Measurements from ENCODE around the gene NFATC1. TPM values are rescaled to one million over a fixed set of nuclear protein-coding genes. Genes with fewer than 3 reads are reported as not detected.

The NFATC1 gene
- total and polyA plus RNA-seq, 2 donors, result 5.4 to 23.8 TPM

DNA sequence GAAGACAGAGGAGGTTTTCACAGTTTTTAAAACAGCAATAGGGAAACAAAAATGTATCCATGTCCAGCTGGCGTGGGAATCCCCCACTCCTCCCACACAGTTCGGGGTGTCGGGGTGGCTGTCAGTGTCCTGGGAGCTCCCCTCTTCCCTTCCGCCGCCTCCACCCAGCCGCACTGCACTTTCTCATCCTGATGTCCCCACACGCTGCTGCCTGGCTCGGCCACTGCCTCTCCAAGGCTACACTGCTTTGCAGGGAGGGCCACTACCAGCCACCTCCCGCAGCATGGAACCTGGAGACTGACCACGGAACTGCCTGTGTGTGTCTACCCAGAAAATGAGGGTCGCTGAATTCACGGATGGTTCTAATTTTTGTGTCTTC lies 145.2 kb downstream of the NFATC1 start:
- H3K4me1 ChIP-seq (ENCODE audit: control insufficient read depth in 2 of 2, insufficient read depth in 2 of 2, low read length in 2 of 2), result no peaks in the 10 kb centered on the region
- no peaks in the 10 kb centered on the region for H3K27me3 ChIP-seq (ENCODE audit: control insufficient read depth in 2 of 2, insufficient read depth in 1 of 2, low read length in 1 of 2)
- no peak overlapping the region for H3K27ac ChIP-seq (ENCODE audit: low read depth in 1 of 2, low read length in 1 of 2)
- no peaks in the 10 kb centered on the region for H3K9me3 ChIP-seq (ENCODE audit: control insufficient read depth in 2 of 2, insufficient read depth in 1 of 2, low read length in 1 of 2)
- H3K4me3 ChIP-seq (ENCODE audit: low read length in 2 of 2), result no peak overlapping the region
- 94% methylated on average over 12 of the region's 12 CpGs for WGBS
- DNase-seq (ENCODE audit: low read depth in 6 of 9, low spot score in 9 of 9), result no peak
- H3K36me3 ChIP-seq (ENCODE audit: control insufficient read depth in 2 of 2, insufficient read depth in 2 of 2, low read length in 1 of 2), result no peaks in the 10 kb centered on the region

GRCh38 chr18:79542213-79542612 lies 146.5 kb downstream of the NFATC1 start:
- no peaks in the 10 kb centered on the region for H3K9me3 ChIP-seq (ENCODE audit: control insufficient read depth in 2 of 2, insufficient read depth in 1 of 2, low read length in 1 of 2)
- no peaks in the 10 kb centered on the region for H3K36me3 ChIP-seq (ENCODE audit: control insufficient read depth in 2 of 2, insufficient read depth in 2 of 2, low read length in 1 of 2)
- H3K4me3 ChIP-seq (ENCODE audit: low read length in 2 of 2), result no peak overlapping the region
- H3K27ac ChIP-seq (ENCODE audit: low read depth in 1 of 2, low read length in 1 of 2), result no peak overlapping the region
- DNase-seq (ENCODE audit: low read depth in 6 of 9, low spot score in 9 of 9), result no peak
- H3K27me3 ChIP-seq (ENCODE audit: control insufficient read depth in 2 of 2, insufficient read depth in 1 of 2, low read length in 1 of 2), result no peaks in the 10 kb centered on the region
- 97% methylated on average over 2 of the region's 2 CpGs for WGBS
- no peaks in the 10 kb centered on the region for H3K4me1 ChIP-seq (ENCODE audit: control insufficient read depth in 2 of 2, insufficient read depth in 2 of 2, low read length in 2 of 2)

DNA sequence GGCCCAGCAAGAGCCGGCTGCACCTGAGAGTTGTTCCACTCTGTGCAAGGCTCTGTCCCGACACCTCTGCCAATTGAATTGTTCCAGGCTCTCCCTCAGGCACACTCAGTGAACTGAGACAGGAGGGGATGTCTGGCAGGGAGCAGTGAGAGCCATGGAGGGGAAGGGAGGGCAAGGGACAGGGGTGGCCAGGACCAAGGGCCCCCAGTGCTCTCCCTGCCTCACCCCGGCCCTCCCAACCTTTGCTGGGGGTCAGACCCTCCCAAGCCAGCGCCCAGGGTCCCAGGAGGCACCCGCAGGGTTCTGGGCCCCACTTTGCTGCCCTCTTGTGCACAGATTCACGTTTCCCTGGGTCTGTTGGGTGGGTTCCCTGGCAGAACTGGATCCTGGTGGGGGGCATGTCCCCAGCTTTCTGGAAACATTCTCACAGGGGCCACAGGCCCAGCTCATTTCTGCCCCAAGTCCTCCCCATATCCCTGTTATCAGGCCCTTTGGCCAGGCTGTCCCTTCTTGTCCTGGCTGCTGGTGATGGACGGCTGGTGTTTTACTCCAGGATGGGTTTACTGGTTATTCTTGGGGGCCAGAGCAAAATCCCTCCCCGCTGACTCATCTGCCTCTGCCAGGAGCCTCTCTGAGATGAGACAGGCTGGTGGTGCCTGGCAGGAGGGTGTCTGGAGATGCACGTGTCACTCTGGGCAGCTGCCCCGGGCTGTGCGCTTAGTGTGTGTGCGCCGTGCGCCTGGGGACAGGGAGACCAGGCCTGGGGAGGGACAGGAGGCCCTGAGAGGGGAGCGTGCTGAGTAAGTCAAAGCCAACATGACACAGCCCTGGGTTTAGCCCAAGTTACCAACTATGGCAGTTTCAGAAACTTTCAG lies 147.4 kb downstream of the NFATC1 start:
- Histone ChIP-seq H3K9me3 (ENCODE audit: control insufficient read depth in 2 of 2, insufficient read depth in 1 of 2, low read length in 1 of 2) (peaks cover 0 to 3% of the 10 kb centered on the region in 2 donors), H3K27me3 (ENCODE audit: control insufficient read depth in 2 of 2, insufficient read depth in 1 of 2, low read length in 1 of 2) (no peaks in the 10 kb centered on the region), H3K4me3 (ENCODE audit: low read length in 2 of 2) (no peak overlapping the region), H3K27ac (ENCODE audit: low read depth in 1 of 2, low read length in 1 of 2) (no peak overlapping the region), H3K4me1 (ENCODE audit: control insufficient read depth in 2 of 2, insufficient read depth in 2 of 2, low read length in 2 of 2) (no peaks in the 10 kb centered on the region), H3K36me3 (ENCODE audit: control insufficient read depth in 2 of 2, insufficient read depth in 2 of 2, low read length in 1 of 2) (no peaks in the 10 kb centered on the region)
- 90% methylated on average over 15 of the region's 15 CpGs for WGBS
- DNase-seq (ENCODE audit: low read depth in 6 of 9, low spot score in 9 of 9), result no peak

DNA sequence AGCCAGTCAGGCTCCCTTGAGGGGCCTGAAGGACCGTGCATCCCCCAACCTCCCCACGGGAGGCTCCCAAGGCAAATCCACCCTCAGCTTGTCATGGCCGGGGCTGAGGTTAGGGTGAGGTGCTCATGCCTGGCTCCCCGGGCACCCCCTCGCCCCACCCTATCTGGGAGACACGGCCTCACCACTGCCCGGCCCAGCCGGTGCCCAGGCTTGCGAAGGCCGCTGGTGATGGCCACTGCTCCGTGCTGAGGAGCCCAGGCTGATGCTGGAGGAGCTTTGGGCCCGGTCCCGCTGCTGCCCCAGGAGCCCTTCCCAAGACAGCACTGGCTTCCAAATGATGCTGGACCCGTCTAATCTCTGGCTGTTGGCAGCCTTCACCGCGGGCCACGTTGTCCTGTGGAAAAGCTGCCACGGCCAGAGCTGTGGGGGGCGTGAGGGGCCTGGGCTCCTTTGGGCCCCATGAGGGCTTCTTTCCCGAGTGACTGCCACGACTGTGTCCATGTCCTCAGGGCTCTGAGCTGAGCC lies 148.2 kb downstream of the NFATC1 start:
- Histone ChIP-seq H3K27me3 (ENCODE audit: control insufficient read depth in 2 of 2, insufficient read depth in 1 of 2, low read length in 1 of 2) (no peaks in the 10 kb centered on the region), H3K9me3 (ENCODE audit: control insufficient read depth in 2 of 2, insufficient read depth in 1 of 2, low read length in 1 of 2) (peaks cover 1 to 10% of the 10 kb centered on the region in 2 donors), H3K27ac (ENCODE audit: low read depth in 1 of 2, low read length in 1 of 2) (no peak overlapping the region), H3K4me1 (ENCODE audit: control insufficient read depth in 2 of 2, insufficient read depth in 2 of 2, low read length in 2 of 2) (no peaks in the 10 kb centered on the region), H3K4me3 (ENCODE audit: low read length in 2 of 2) (no peak overlapping the region), H3K36me3 (ENCODE audit: control insufficient read depth in 2 of 2, insufficient read depth in 2 of 2, low read length in 1 of 2) (no peaks in the 10 kb centered on the region)
- 96% methylated on average over 21 of the region's 21 CpGs for WGBS
- DNase-seq (ENCODE audit: low read depth in 6 of 9, low spot score in 9 of 9), result no peak

DNA sequence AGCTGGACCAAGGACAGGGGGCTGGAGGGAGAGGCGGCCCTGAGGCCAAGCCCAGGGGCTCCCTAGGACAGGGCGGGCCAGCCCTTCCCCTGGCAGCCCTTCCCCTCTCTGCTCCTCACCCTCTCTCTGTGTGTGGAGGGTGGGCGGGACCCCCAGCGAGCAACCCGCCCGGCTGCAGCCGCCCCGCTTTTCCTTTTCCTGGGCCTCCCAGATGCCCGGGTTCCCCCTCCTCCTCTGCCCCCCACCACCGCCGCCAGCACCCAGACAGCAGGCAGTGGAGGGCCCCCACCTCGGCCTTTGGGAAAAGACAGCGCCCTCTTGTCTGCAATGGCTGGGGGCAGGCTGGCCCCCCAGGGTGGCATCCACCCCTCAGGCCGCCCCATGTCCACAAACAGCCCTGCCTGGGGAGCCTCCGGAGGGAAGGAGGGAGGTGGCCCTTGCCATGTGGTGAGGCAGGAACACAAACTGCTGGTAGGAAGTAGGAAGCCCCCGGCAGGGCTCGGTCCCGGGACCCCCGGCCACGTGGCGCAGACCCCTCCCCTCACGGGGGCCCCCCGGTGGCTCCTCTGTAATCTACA lies 148.7 kb downstream of the NFATC1 start:
- Histone ChIP-seq H3K36me3 (ENCODE audit: control insufficient read depth in 2 of 2, insufficient read depth in 2 of 2, low read length in 1 of 2) (no peaks in the 10 kb centered on the region), H3K27ac (ENCODE audit: low read depth in 1 of 2, low read length in 1 of 2) (no peak overlapping the region), H3K9me3 (ENCODE audit: control insufficient read depth in 2 of 2, insufficient read depth in 1 of 2, low read length in 1 of 2) (peaks cover 1 to 10% of the 10 kb centered on the region in 2 donors), H3K4me3 (ENCODE audit: low read length in 2 of 2) (no peak overlapping the region), H3K4me1 (ENCODE audit: control insufficient read depth in 2 of 2, insufficient read depth in 2 of 2, low read length in 2 of 2) (no peaks in the 10 kb centered on the region), H3K27me3 (ENCODE audit: control insufficient read depth in 2 of 2, insufficient read depth in 1 of 2, low read length in 1 of 2) (no peaks in the 10 kb centered on the region)
- no peak for DNase-seq (ENCODE audit: low read depth in 6 of 9, low spot score in 9 of 9)
- WGBS, result 54% methylated on average over 23 of the region's 23 CpGs

DNA sequence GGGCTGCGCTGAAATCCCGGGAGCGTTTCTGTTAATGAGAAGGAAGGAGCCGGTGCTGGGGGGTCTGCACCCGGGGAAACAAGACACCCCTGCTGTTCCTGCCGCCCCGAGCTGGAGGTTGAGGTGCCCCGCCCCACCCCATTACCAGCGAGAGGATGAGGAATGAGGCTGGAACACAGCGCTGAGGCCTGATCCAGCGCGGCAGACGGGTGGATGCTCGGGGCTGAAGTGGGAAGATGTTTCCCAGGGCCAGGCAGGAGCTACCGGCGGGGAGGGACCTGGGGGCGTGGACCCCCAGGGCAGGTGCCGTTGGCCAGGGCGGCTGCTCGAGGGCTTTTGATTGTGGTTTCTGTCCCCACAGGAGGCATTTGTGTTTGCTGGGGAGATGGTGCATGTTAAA lies 149.5 kb downstream of the NFATC1 start:
- 91% methylated on average over 20 of the region's 20 CpGs for WGBS
- H3K4me3 ChIP-seq (ENCODE audit: low read length in 2 of 2), result no peak overlapping the region
- no peak overlapping the region for H3K27ac ChIP-seq (ENCODE audit: low read depth in 1 of 2, low read length in 1 of 2)
- no peak for DNase-seq (ENCODE audit: low read depth in 6 of 9, low spot score in 9 of 9)
- peaks cover 1 to 13% of the 10 kb centered on the region in 2 donors for H3K9me3 ChIP-seq (ENCODE audit: control insufficient read depth in 2 of 2, insufficient read depth in 1 of 2, low read length in 1 of 2)
- no peaks in the 10 kb centered on the region for H3K27me3 ChIP-seq (ENCODE audit: control insufficient read depth in 2 of 2, insufficient read depth in 1 of 2, low read length in 1 of 2)
- no peaks in the 10 kb centered on the region for H3K4me1 ChIP-seq (ENCODE audit: control insufficient read depth in 2 of 2, insufficient read depth in 2 of 2, low read length in 2 of 2)
- no peaks in the 10 kb centered on the region for H3K36me3 ChIP-seq (ENCODE audit: control insufficient read depth in 2 of 2, insufficient read depth in 2 of 2, low read length in 1 of 2)

DNA sequence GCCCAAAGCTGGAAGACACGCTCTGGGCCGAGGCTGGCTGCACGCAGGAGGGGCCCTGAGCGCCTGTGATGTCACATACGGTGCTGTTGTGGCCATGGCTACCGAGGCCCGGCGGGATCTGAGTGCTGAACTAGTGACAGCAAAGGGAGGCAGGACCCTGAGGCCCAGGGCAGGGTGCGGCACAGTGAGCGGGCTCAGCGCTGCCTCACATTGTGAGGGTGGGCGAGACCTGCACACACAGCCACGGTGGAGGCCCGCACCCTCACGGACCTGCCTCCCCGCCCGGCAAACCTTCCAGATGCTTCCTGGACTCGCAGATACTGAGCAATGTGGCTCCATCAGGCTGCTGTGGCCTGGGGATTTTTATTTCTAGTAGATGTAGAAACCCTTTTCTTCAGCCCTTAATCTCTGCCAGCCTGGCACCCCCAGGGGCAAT lies 150.0 kb downstream of the NFATC1 start:
- Histone ChIP-seq H3K27me3 (ENCODE audit: control insufficient read depth in 2 of 2, insufficient read depth in 1 of 2, low read length in 1 of 2) (no peaks in the 10 kb centered on the region), H3K4me3 (ENCODE audit: low read length in 2 of 2) (no peak overlapping the region), H3K9me3 (ENCODE audit: control insufficient read depth in 2 of 2, insufficient read depth in 1 of 2, low read length in 1 of 2) (peaks cover 1 to 13% of the 10 kb centered on the region in 2 donors), H3K36me3 (ENCODE audit: control insufficient read depth in 2 of 2, insufficient read depth in 2 of 2, low read length in 1 of 2) (no peaks in the 10 kb centered on the region), H3K4me1 (ENCODE audit: control insufficient read depth in 2 of 2, insufficient read depth in 2 of 2, low read length in 2 of 2) (no peaks in the 10 kb centered on the region), H3K27ac (ENCODE audit: low read depth in 1 of 2, low read length in 1 of 2) (no peak overlapping the region)
- DNase-seq (ENCODE audit: low read depth in 6 of 9, low spot score in 9 of 9), result no peak
- 56% methylated on average over 18 of the region's 18 CpGs for WGBS

DNA sequence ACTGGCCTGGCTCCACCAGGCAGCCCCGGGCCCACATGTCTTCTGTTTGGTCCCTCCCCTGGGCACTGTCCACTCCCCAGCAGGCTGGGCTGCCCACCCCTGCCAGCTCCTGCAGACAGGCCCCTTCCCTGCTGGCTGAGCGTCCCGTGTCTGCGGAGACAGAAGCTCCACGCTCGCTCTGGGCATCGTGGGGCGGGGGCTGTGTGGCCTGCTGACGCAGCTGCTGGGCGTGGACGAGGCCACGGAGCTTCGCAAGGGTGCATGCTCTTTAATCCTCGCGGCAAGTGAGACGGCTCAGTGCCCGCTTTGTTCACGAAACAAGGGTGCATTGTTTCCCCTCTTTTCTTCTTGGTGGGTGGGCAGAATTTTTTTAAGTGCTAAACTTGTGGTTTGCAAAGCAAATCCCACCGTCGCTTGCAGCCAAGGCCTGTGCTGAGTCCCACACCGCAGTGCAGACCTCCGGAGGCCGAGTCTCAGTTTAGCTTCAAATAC lies 151.1 kb downstream of the NFATC1 start:
- WGBS, result 90% methylated on average over 23 of the region's 23 CpGs
- H3K27me3 ChIP-seq (ENCODE audit: control insufficient read depth in 2 of 2, insufficient read depth in 1 of 2, low read length in 1 of 2), result no peaks in the 10 kb centered on the region
- H3K27ac ChIP-seq (ENCODE audit: low read depth in 1 of 2, low read length in 1 of 2), result no peak overlapping the region
- peaks cover 1 to 13% of the 10 kb centered on the region in 2 donors for H3K9me3 ChIP-seq (ENCODE audit: control insufficient read depth in 2 of 2, insufficient read depth in 1 of 2, low read length in 1 of 2)
- H3K4me3 ChIP-seq (ENCODE audit: low read length in 2 of 2), result no peak overlapping the region
- H3K4me1 ChIP-seq (ENCODE audit: control insufficient read depth in 2 of 2, insufficient read depth in 2 of 2, low read length in 2 of 2), result no peaks in the 10 kb centered on the region
- H3K36me3 ChIP-seq (ENCODE audit: control insufficient read depth in 2 of 2, insufficient read depth in 2 of 2, low read length in 1 of 2), result no peaks in the 10 kb centered on the region
- DNase-seq (ENCODE audit: low read depth in 6 of 9, low spot score in 9 of 9), result no peak

DNA sequence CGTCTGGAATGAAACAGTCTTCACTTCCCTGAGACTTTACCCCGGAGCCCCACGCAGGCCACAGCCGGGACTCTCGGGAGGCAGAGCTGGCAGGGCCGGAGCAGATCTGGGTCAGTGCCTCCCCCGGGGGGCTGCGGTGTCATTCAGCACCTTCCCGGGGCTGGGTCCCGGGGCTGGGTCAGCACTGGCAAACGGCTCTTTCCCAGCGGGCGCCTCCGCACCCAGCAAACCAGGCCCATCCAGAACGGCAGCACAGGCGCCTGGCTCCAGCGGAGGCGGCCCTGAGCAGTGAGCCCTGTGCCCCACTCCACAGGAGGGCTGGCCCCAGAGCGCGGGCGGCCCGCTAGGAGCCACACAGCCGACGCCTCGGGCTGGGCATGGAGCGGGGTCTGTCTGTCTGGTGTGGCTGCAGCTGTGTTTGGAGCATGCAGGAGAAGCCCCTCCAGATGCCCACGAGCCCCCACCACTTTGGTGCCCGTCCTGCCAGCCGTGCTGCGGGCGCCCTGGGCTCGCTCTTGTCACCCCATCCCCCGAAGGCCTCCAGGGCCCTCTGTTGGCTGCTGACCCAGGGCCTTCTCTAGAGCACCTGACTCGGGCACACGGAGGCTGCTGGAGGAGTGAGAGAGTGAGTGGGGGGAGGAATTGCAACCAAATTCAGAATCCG lies 151.8 kb downstream of the NFATC1 start:
- WGBS, result 92% methylated on average over 36 of the region's 36 CpGs

More for the DNA sequence above, 151.8 kb downstream of the NFATC1 start:
- H3K4me3 ChIP-seq (ENCODE audit: low read length in 2 of 2), result no peak overlapping the region
- H3K36me3 ChIP-seq (ENCODE audit: control insufficient read depth in 2 of 2, insufficient read depth in 2 of 2, low read length in 1 of 2), result no peaks in the 10 kb centered on the region
- no peak overlapping the region for H3K27ac ChIP-seq (ENCODE audit: low read depth in 1 of 2, low read length in 1 of 2)
- H3K4me1 ChIP-seq (ENCODE audit: control insufficient read depth in 2 of 2, insufficient read depth in 2 of 2, low read length in 2 of 2), result no peaks in the 10 kb centered on the region
- H3K9me3 ChIP-seq (ENCODE audit: control insufficient read depth in 2 of 2, insufficient read depth in 1 of 2, low read length in 1 of 2), result peaks cover 1 to 13% of the 10 kb centered on the region in 2 donors
- no peaks in the 10 kb centered on the region for H3K27me3 ChIP-seq (ENCODE audit: control insufficient read depth in 2 of 2, insufficient read depth in 1 of 2, low read length in 1 of 2)
- DNase-seq (ENCODE audit: low read depth in 6 of 9, low spot score in 9 of 9), result no peak
